Measurements from ENCODE around the gene SYNDIG1.

SYNDIG1 gene

DNA sequence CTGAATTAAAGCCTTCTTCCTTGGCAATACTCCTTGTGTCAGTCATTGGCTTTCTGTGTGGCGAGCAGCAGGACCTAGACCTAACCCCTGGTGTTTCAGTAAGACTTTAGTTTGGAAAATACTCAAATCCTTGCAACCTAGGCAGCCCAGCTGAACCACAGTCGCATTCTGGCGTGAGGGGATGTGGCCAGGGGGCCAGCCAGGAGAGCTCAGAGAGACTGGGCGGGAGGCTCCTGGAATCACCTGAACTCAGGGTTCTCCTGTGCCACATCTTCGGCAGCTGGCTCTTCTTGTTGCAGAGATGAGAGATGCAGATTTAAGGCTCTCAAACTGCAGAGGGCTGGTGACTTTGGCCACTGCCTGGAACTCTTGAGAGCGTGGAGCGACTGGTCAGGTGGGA is 102.7 kb downstream of the SYNDIG1 start:
- no peak for FAIRE-seq

GRCh38 chr20:24572862-24573261 is 103.4 kb downstream of the SYNDIG1 start:
- no peak for FAIRE-seq

DNA sequence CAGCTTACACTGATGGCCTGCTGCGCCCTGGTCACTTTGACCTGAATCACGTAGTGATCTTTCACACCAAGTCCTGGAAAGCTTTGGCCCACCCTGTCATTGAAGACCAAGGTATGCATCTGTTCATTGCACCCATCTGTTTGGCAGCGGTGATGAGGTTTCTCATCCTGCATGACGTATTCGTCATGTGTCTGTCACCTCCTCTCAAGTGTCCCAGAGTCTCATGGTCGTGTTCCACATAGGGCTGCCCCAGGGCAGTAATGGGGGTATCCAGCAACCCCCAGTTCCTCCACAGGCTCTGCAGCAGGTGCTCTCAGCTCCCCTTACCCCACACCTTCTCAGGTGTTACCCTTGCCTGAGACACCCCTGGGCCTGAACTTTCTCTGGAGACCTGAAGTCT is 104.1 kb downstream of the SYNDIG1 start:
- no peak for FAIRE-seq

GRCh38 chr20:24574307-24574706 is 104.9 kb downstream of the SYNDIG1 start:
- no peak for FAIRE-seq

- no peak for FAIRE-seq
Observed at GRCh38 chr20:24574797-24575196, 105.4 kb downstream of the SYNDIG1 start.

DNA sequence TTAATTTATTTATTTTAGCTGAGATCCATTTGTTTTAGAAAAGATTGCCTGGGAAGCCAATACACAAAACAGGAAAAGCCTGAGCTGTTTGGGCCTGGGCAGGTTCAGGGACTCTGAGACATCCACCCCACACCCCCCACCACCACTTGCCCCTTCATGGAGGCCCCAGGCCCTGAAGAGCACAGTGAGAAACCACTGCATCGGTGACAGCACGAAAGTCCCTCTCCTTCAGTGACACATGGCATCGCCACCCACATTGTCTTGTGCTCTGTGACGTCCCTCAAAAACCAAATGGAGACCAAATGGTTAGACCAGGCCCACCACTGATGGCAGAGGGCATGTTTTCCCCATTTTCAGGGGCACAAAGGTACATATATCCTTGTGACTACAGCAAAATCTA is 106.4 kb downstream of the SYNDIG1 start:
- FAIRE-seq = no peak

GRCh38 chr20:24576447-24576846 is 107.0 kb downstream of the SYNDIG1 start:
- FAIRE-seq = no peak

DNA sequence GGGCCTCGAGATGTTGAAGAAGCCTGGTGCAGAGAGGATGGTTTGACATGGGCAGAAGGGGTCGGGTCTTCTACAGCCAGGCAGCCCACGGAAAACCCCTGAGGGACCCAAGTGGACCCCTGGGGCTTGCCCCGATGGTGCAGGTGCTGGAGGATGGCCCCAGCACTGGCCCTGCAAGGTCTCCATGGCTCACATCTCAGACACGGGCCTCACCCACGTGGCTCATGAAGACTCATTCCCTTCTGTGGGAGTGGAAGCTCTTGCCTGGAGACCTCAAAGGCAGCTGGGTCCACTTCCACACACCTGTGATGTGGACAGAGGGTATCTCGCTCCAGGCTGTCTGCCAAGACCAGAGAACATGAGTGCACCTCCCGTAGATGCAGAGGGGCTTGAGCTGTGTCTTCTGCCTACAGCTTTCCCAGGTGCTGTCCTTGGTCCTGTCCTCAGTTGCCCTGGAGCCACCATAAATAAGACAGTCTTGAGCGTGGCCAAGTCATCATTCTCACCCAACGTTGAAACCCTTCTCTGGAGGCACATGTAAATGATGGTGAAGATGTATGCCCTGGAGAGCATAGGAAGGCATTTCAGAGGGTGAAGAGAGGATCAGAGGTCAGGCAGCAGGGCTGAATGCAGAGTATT is 108.0 kb downstream of the SYNDIG1 start:
- FAIRE-seq = no peak

DNA sequence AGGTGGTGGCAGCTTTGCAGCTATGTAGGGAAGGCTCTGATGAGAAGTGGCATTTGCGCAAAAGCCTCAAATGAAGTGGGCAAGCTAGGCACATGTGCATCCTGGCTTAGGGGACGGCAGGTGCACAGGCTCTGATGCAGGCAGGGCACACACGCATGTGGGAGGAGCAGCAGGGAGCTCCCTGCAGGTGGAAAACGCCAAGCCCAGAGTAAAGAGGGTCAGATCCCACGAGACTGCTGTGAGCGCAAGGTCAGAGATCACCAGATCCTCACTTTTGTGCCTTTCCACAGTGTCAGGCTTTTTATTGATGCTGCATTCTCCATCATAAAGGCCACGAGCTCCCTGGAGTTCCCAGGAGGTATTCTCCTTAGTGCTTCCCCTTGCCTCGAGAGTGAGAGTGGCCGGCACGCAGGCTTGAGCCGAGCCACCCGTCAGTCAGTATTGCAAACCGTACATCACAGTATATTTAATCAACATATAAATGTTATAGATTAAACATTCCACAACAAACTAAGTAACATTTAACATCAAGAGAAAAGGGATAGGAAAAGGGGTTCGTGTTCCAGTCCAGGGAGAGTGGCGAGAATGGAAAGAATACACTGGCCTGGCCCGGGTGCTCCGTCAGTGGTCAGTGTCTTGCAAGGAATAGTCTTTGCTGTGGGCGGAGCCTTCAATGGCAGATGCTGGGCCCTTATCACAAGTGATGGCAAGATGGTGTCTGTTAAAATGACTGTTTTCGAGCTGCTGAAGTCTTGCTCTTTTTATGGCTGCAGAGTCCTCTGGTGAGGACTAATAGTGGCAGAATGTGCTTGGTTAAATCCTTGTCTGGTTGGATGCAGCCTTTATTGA is 109.4 kb downstream of the SYNDIG1 start:
- no peak for FAIRE-seq

GRCh38 chr20:24579475-24579874 is 110.0 kb downstream of the SYNDIG1 start:
- FAIRE-seq = no peak

GRCh38 chr20:24580006-24580405 is 110.6 kb downstream of the SYNDIG1 start:
- no peak for FAIRE-seq

DNA sequence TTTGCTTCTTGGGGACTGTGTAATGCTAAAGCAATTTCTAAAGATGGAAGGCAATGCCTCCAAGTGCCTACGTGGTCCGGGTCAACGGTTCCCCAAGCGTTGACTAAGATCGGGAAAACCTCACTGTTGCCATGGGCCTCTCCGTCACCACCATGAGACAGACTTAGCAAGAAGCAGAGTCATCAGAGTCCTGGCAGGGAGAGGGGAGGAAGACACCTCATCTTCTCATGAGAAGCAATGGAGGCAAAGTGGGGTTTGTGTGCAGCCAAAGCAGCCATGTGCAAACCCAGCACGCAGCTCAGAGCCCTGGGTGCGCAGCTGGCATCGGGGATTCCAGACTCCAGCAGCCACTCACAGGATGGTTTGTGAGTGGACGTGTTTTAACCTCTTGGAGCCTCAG is 111.4 kb downstream of the SYNDIG1 start:
- no peak for FAIRE-seq

- FAIRE-seq = no peak
Observed at GRCh38 chr20:24581443-24582170, 112.2 kb downstream of the SYNDIG1 start.

- no peak for FAIRE-seq
Observed at GRCh38 chr20:24582373-24583168, 113.1 kb downstream of the SYNDIG1 start.

- no peak for FAIRE-seq
Observed at GRCh38 chr20:24583169-24583792, 113.9 kb downstream of the SYNDIG1 start.

DNA sequence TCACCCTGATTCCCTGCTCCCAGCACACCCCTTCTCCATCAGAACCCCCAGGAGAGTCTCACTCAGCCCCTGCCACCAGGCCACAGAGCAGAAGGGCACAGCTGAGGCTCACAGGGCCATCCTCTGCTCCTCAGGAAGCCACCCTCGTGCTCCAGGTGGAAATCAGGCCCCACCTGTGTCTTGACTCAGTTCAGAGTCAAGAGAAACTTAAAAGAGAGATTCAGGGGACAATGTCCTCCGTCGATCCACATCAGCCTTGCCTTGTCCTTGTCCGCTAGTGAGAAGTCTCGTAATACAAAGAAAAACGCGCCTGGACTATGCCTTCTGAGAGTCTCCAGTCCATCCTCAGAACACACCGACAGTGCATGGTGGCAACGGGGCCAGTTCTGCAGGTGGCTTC is 114.6 kb downstream of the SYNDIG1 start:
- no peak for FAIRE-seq

DNA sequence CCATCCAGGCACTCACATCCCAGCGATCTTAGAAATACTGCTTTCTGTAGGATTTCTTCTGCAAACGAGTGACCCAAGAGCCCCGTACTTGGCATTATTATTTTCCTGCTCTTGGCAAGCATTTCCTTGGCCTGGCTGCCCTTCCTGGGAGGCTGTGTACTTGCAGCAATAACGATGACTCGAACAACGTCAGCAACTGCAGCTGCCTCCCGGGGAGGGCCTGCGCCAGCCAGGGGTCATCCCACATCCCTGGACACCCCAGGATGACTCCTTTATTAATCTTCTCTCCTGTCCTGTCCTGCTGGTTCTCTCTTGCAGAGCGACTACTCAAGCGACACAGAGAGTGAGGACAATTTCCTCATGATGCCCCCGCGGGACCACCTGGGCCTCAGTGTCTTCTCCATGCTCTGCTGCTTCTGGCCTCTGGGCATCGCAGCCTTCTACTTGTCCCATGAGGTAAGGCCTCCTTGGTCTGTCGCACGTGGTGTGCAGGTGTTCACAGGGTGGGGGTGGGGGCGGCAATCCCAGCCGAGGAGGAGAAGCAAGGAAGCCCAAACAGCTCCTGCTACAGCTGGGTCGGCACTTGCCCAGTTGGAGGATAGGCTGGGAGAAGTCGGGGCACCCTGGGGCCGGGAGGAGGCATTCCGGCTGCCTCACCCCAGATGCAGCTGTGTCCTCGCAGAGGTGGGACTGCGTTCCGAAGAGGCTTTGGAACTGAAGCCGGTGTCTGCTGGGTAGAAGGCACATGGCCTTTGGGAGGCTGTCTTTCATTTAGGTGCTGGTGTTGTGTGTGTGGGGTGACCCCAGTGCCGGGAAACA is 115.3 kb downstream of the SYNDIG1 start:
- no peak for FAIRE-seq

DNA sequence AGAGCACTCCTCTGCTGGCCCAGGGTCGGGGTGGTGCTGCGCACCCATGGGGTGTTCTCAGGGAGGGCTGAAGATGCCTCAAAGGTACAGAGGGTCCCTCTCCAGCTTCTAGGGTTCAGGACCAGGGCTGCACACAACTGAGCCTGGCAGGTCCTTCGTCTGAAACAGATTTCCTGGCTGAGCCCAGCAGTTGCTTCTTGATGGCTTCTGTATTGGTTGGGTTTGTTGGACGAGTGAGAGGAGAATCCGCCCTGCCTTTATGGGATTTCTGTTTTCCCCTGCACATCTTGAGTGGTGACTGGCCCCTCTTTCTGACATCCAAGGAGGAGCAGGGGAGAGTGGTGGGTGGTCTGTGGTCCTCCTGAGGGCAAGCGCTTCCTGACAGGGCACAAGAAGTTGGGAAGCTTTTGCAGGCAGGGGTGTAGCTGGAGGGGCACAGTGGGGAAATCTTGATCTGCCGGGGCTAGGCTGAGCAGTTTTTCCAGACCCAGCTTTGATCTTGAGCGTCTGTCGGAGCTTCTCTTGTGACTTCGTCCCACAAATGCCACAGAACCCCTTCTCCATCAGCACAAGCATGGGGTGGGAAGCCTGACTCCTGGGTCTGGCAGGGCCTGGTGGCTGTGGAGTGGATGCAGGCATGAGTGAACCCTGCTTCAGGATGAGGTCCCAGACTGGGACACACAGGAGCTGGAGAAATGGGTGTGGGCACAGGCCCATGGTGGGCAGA is 116.5 kb downstream of the SYNDIG1 start:
- FAIRE-seq = no peak

DNA sequence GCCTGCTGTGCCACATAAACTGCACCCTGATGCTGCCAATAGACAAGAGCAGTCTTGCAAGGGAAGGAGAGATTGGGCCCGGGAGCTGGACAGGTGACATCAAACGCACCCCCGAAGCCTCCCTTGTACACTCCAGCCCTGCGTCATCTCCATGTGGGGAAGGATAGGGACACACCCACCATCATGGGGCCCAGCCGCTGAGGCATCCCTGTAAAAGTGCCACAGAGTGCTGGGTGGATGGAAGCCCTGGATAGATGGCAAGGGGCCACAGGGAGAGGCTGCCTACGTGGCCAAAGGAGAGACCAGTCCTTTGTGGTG is 117.1 kb downstream of the SYNDIG1 start:
- no peak for FAIRE-seq

DNA sequence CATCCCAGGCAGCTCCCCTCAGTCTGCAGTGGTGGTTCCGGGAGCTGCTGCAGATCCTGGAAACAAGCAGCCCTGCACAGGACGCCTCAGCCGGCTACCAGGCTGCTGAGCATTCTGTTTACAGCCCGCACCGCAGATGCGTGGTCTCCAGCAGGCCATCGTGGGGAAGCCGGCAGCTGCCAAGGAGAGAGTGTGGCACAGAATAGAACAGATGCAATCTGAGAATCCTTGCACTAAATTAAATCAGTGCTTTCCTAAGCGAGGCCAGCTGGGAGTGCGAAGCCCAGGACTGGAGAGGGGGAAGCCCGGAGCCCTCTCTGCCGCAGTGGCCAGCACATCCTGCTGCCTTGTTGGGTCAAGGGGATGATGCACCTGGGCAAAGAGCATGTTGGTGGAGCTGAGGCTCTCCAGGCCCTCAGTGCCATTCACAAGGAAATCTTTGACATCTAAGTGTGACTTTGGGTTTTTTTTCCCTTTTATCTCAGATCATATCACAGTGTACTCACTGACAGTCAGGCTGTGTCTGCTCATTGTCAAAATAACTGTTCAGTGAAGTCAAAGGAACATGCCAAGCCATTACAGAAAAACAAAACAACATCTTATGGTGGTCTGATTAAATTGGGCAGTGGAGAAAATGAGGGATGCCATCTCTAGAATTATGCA is 118.1 kb downstream of the SYNDIG1 start:
- no peak for FAIRE-seq

Data from G401.6 (cell line).